DMS79 treated with DMSO at 0.1 percent for 48 hours (cell line): ENCODE data around the gene TRIM8.

ENCODE experiments used
- DNase-seq: peaks from one replicate; lab custom pipeline; 2025; lab: John Stamatoyannopoulos, UW

The TRIM8 gene

GRCh38 chr10:102644066-102644645, at the start of gene TRIM8:
TSS of gene TRIM8 (plus strand) at chr10:102644479. CDS start at chr10:102644618, 139 bp downstream.
- DNase-seq, result no peak

GRCh38 chr10:102595293-102595692, 49.0 kb upstream of the TRIM8 start:
- DNase-seq, result no peak

GRCh38 chr10:102595897-102596296, 48.4 kb upstream of the TRIM8 start:
- DNase-seq, result no peak

- DNase-seq, result no peak
Measured at GRCh38 chr10:102596506-102596971, 47.7 kb upstream of the TRIM8 start.

GRCh38 chr10:102597131-102597991, 46.9 kb upstream of the TRIM8 start:
- DNase-seq, result no peak

- no peak for DNase-seq
Measured at GRCh38 chr10:102598243-102598642, 46.0 kb upstream of the TRIM8 start.

- no peak for DNase-seq
Measured at GRCh38 chr10:102599565-102600327, 44.5 kb upstream of the TRIM8 start.

GRCh38 chr10:102600816-102601215, 43.5 kb upstream of the TRIM8 start:
- DNase-seq, result no peak

- no peak for DNase-seq
Measured at GRCh38 chr10:102601639-102602038, 42.6 kb upstream of the TRIM8 start.

- no peak for DNase-seq
Measured at GRCh38 chr10:102602272-102603045, 41.8 kb upstream of the TRIM8 start.

- DNase-seq, result no peak
Measured at GRCh38 chr10:102603946-102604345, 40.3 kb upstream of the TRIM8 start.

- DNase-seq, result no peak
Measured at GRCh38 chr10:102604439-102604841, 39.8 kb upstream of the TRIM8 start.

GRCh38 chr10:102605712-102606111, 38.6 kb upstream of the TRIM8 start:
- DNase-seq, result no peak

GRCh38 chr10:102608487-102608886, 35.8 kb upstream of the TRIM8 start:
- DNase-seq, result no peak

- no peak for DNase-seq
Measured at GRCh38 chr10:102610441-102610887, 33.8 kb upstream of the TRIM8 start.

GRCh38 chr10:102611514-102612087, 32.7 kb upstream of the TRIM8 start:
- DNase-seq, result no peak

GRCh38 chr10:102612964-102613275, 31.4 kb upstream of the TRIM8 start:
- no peak for DNase-seq

GRCh38 chr10:102613286-102613685, 31.0 kb upstream of the TRIM8 start:
- no peak for DNase-seq

- DNase-seq, result no peak
Measured at GRCh38 chr10:102613785-102614184, 30.5 kb upstream of the TRIM8 start.

- no peak for DNase-seq
Measured at GRCh38 chr10:102614888-102615287, 29.4 kb upstream of the TRIM8 start.

- DNase-seq, result no peak
Measured at GRCh38 chr10:102615361-102615760, 28.9 kb upstream of the TRIM8 start.
